Adrenal gland (tissue), 12 donors: Measurements from ENCODE around the gene TPX2. TPM values are rescaled to one million over a fixed set of nuclear protein-coding genes. Genes with fewer than 3 reads are reported as not detected.

ENCODE experiments used
- DNase-seq, 7 donors: peaks; one replicate each; pipeline ENCODE4 v3.0.0-alpha.2; 2019 to 2020
- H3K27ac ChIP-seq, 5 donors: fragments of 200-600 bp; sonication (generic) in 4 of 5; 1 replicate in 3 of 5; 2 replicates in 2 of 5; pipeline versions ENCODE4 v1.5.1 to v1.8.0; 2016 to 2020; ENCODE audit warnings: mild to moderate bottlenecking in 1 of 5
- H3K27me3 ChIP-seq: fragments of 200-600 bp; 2 replicates; pipeline ENCODE4 v1.8.0; 2021
- H3K36me3 ChIP-seq, 2 donors: fragments of 200-600 bp; replicated peaks in 1 of 2; 1 replicate in 1 of 2; 2 replicates in 1 of 2; pipeline versions ENCODE4 v1.5.1 to v1.8.0; 2018 to 2022
- H3K4me1 ChIP-seq, 2 donors: fragments of 200-600 bp; replicated peaks in 1 of 2; 1 replicate in 1 of 2; 2 replicates in 1 of 2; pipeline versions ENCODE4 v1.5.1 to v1.8.0; 2018 to 2021
- H3K4me3 ChIP-seq, 4 donors: fragments of 200-600 bp; sonication (generic) in 3 of 4; one replicate each; pipeline ENCODE4 v1.5.1; 2016 to 2018
- H3K9me3 ChIP-seq, 3 donors: fragments of 200-600 bp; sonication (generic) in 1 of 3; replicated peaks in 1 of 3; 1 replicate in 2 of 3; 2 replicates in 1 of 3; pipeline versions ENCODE4 v1.5.1 to v1.8.0; 2016 to 2021
- CTCF ChIP-seq, 6 experiments: fragments of 450-650 bp in 4 of 6; fragments of 200-600 bp in 2 of 6; sonication (generic) in 1 of 6; IDR thresholded peaks; 1 replicate in 5 of 6; 2 replicates in 1 of 6; pipeline versions ENCODE4 v1.5.1 to v1.8.0; 2016 to 2021; ENCODE audit warnings: antibody characterized with exemption in 6 of 6, mild to moderate bottlenecking in 2 of 6, moderate library complexity in 1 of 6
- POLR2A ChIP-seq, 2 donors: fragments of 450-650 bp; IDR thresholded peaks; one replicate each; pipeline ENCODE4 v1.6.1; 2017; ENCODE audit warnings: antibody characterized with exemption in 2 of 2, mild to moderate bottlenecking in 2 of 2, moderate library complexity in 1 of 2
- WGBS, 4 donors: extraction: QIAGEN DNeasy Blood & Tissue Kit in 2 of 4; methylation state at CpG; one replicate each; pipeline versions ENCODE4 v1.1.5 to v1.1.7; 2013 to 2017; 5-methylcytosine and 5-hydroxymethylcytosine counted together
- intact Hi-C, 2 donors: fragments of 100-400 bp; cut with DNase I; formaldehyde crosslinking; loops; one replicate each; pipeline versions ENCODE4 v1.14.1 to v1.15.0; 2022 to 2023
- polyA plus RNA-seq, 3 donors: library from polyadenylated mRNA; stranded (reverse); fragments of 200-250 nt in 2 of 3; fragments of 350-450 nt in 1 of 3; fragmentation: Illumina TruSeq in 1 of 3; extraction: RNeasy Lipid Tissue Mini Kit (QIAGEN cat#74804) in 1 of 3; gene quantifications; one replicate each; pipeline ENCODE4 v1.2.3, GENCODE V29; 2013 to 2014
- total RNA-seq, 9 donors: library from RNA; depleted of rRNA in 4 of 9; stranded (reverse); fragments of >200 nt in 4 of 9; fragments of 120-200 nt in 1 of 9; fragmentation: NEBNext Ultra II Directional in 1 of 9; extraction: Animal tissue kit (Norgen Biotek cat#: 25700) in 1 of 9; gene quantifications; one replicate each; pipeline versions ENCODE4 v1.1.0 to v1.2.4, GENCODE V29; 2013 to 2023
- donor health status: healthy with polysubstance abuse.
- donor health status: Bipolar disorder and iron deficiency.
- donor health status: DM: yes; HTN: yes; CAD: no.
- donor health status: DM: no; HTN: no; CAD: no.
- donor health status: DM: no; HTN: no; CAD: no.
- donor health status: DM: yes; HTN: yes; CAD: no.

Gene TPX2
- total and polyA plus RNA-seq, 12 donors = 0.40 to 22.6 (median 2.5) TPM

DNA sequence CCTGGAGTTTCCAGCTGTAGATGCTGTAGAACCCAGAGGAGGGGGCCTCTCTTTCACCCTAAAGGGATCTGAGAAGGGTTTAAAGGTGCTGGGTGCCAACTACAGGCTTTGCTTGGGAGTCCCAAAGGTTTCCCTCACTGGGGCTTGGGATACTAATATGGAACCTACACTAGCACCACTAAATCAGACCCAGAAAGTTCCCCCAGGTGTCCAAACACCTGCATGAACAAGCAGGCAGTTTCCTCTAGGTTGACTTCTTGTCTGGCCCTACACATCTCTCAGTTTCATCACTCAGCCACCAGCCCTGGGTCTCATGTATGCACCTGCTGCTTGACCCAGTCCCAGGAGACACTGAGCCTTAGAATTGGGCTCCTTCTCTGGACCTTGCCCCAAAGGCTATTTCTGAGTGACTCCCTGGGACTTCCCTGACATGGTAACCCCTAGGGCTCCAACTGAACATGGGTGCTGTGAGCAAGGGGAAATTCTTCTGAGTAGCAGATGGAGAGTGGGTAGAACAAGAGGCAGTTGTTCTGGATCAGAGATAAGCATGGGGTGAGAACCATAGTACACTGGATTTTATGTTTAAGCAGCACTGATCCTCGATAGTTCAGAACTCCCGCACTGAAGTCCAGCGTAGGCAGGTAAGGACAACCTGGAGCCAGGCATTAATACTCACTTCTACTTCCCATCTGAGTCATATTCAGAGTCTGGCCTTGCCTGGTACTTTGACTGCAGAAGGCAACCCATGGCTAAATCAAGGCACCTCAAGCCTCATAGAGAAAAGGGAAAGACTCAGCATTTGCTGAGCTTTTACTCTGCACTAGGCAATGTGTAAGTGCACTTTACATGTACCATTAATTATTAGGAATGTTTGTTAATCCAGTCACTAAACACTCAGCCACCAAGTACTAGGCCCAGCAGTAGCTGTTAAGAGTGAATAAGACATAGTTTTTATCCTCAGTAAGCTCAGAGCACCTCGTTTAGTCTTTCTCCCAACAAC is 33.2 kb upstream of the TPX2 start:
- Histone ChIP-seq H3K4me1 (peaks cover 42 to 43% of the 10 kb centered on the region in 2 donors), H3K36me3 (peaks cover 0 to 21% of the 10 kb centered on the region in 2 donors), H3K27me3 (no peaks in the 10 kb centered on the region), H3K9me3 (no peaks in the 10 kb centered on the region), H3K4me3 (no peak overlapping the region), H3K27ac (peak overlapping the region in 1 of 5 donors; percentile 47)
- DNase-seq = peak in 2 of 7 donors; percentile 5 to 18
- WGBS, 4 donors = 83 to 89% (median 86%) methylated on average over 4 of the region's 4 CpGs
- intact Hi-C loops = no loop called here
- no peak for TF ChIP-seq CTCF (IDR thresholded peaks at IDR 0.05)
- no peak for TF ChIP-seq POLR2A (IDR thresholded peaks at IDR 0.05)

DNA sequence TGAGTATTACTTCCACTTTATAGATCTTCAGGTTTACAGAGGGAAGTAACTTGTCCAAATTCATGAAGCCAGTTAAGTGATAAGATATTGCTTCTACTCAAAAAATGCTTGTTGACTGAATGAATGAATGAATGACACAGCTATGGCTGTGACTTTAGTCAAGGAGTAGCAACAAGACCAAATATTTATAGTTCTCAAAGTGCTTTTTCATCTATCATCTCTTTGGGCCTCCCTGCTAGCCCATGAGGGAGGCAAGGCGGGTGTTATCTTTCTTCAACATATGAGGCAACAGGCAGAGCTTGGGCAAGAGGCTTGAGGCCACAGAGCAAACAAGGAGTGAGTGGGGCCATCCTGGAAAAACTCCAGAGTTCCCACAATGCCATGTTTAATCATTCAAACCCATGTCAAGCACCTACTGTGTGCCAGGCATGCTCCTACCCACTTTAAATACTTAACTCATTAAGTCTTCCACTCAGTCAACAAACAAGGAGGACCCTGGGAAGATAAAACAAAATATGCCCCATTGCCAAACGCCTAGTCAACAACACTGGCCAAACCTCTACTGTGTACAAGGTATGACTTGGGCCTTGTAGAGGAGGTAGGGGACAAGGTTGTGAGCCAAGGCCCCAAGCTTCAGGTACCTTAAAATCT is 32.4 kb upstream of the TPX2 start:
- TF ChIP-seq CTCF (IDR thresholded peaks at IDR 0.05) (no peak), POLR2A (IDR thresholded peaks at IDR 0.05) (no peak)
- Histone ChIP-seq H3K36me3 (peaks cover 0 to 21% of the 10 kb centered on the region in 2 donors), H3K4me3 (no peak overlapping the region), H3K27me3 (no peaks in the 10 kb centered on the region), H3K4me1 (peaks cover 47 to 48% of the 10 kb centered on the region in 2 donors), H3K9me3 (no peaks in the 10 kb centered on the region), H3K27ac (peak overlapping the region in 2 of 5 donors; percentile 4 to 47)
- whole genome bisulfite sequencing, 4 donors = 87 to 96% (median 90%) methylated on average over 2 of the region's 2 CpGs
- peak in 2 of 7 donors; percentile 15 to 45 for DNase-seq
- intact Hi-C loops = no loop called here

GRCh38 chr20:31707258-31707615 is 31.9 kb upstream of the TPX2 start:
- no peaks in the 10 kb centered on the region for H3K9me3 ChIP-seq
- no peak for TF ChIP-seq CTCF (IDR thresholded peaks at IDR 0.05)
- H3K4me3 ChIP-seq = no peak overlapping the region
- WGBS, 4 donors = 96 to 100% (median 98%) methylated on average over 5 of the region's 5 CpGs
- DNase-seq = no peak
- peaks cover 48% of the 10 kb centered on the region in 2 donors for H3K4me1 ChIP-seq
- H3K27ac ChIP-seq = peak overlapping the region in 2 of 5 donors; percentile 4 to 6
- no peaks in the 10 kb centered on the region for H3K27me3 ChIP-seq
- intact Hi-C loops = no loop called here
- H3K36me3 ChIP-seq = peaks cover 0 to 21% of the 10 kb centered on the region in 2 donors

DNA sequence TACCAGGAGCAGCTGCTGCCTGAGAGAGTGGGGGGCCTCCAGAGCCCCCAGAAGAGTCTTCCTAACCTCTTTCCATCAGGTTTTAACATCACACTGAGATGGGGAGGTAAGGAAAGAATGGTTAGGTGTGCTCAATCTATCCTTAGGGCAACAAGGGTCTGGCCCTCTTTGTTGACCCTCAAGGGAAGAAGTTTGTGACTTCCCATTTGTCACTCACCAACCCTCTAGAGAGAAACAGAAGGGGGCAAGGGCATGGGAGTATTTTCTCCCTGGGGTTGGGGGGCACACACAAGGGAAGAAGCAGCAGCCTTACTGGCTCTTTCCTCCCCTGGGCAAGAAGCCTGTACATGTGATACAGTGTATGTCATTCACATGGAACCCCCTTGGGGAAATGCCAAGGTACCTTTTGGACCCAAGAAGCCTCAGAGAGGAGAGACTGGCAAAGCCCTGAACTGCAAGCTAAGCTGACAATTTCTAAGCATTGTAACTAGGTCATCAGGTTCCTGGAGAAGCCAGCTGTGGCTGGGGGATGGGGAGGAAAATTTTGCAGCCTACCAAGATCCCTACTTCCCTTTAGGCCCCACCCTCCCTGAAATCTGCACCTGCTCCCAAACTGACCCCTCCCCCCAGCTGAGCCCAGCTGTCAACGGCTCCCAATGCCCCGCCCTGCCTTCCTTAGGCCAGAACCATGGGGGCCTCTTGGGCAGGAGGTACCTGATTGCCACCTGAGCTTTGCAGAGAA is 30.9 kb upstream of the TPX2 start:
- peak in 1 of 2 donors; percentile 29 for TF ChIP-seq POLR2A (IDR thresholded peaks at IDR 0.05)
- TF ChIP-seq CTCF (IDR thresholded peaks at IDR 0.05) = peak in 1 of 6 experiments; percentile 19
- WGBS, 4 donors = 37 to 52% methylated on average over 2 of the region's 2 CpGs; no CpG with 5 or more reads in 2 of the 4 donors
- H3K27ac ChIP-seq = peak overlapping the region; percentile 9 to 75 (median 58)
- H3K4me1 ChIP-seq = peaks cover 56% of the 10 kb centered on the region in 2 donors
- H3K4me3 ChIP-seq = no peak overlapping the region
- H3K27me3 ChIP-seq = no peaks in the 10 kb centered on the region
- intact Hi-C loops = no loop called here
- H3K36me3 ChIP-seq = peaks cover 0 to 21% of the 10 kb centered on the region in 2 donors
- peak; percentile 56 to 82 (median 62) for DNase-seq
- no peaks in the 10 kb centered on the region for H3K9me3 ChIP-seq
